NCI-H2196 treated with DMSO at 0.1 percent for 48 hours (cell line): ENCODE results near the gene POMT2.
A peak's percentile ranks its signal among the peaks of the same experiment; 100 is the strongest.
"Not testable (repeated sequence)": the region's sequence is repeated elsewhere in the genome, so short reads cannot be mapped to it uniquely, and the experiment has no call there.

ENCODE experiments used
- DNase-seq: peaks from one replicate; lab custom pipeline; 2025; ENCODE audit not compliant: unreplicated experiment; lab: John Stamatoyannopoulos, UW

The POMT2 gene

DNA sequence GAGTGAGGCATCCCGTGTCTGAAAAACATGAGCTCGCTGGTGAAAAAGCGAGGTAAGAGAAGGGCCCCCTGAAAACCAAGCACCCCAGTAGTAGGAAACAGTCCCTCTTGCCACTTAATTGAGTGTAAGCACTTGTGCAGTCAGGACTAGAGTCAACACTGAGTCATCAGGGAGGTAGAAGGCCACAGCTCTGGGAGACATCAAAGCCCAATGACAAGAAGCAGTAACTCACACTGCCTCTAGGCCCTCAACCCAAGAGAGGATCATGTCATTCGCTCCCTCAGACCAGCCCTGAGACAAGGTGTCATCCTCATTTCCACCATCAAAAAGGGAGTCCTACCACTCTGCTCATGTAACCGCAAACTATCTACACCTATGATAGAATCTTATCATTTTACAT, 17.8 kb downstream of the POMT2 start:
- DNase-seq: no peak

DNA sequence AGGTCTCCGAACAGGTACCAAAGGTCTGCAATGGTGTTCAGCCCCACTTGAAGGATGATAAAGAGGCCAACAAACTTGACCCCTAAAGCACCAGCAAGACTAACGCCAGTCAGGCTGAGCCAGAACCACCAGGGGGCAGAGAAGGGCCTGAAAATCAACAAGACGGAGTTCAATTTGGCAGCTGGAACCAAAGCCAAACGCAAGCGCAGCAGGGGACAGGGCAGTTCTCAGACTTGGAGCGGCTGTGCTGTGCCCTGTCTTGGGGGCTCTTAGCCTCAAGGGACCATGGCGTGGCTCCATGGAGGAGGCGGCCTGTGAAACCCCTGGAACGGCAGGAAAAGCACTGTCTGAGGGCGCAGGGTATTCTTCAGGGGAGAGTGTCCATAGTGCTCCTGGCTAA, 19.6 kb downstream of the POMT2 start:
- DNase-seq: peak; percentile 44

DNA sequence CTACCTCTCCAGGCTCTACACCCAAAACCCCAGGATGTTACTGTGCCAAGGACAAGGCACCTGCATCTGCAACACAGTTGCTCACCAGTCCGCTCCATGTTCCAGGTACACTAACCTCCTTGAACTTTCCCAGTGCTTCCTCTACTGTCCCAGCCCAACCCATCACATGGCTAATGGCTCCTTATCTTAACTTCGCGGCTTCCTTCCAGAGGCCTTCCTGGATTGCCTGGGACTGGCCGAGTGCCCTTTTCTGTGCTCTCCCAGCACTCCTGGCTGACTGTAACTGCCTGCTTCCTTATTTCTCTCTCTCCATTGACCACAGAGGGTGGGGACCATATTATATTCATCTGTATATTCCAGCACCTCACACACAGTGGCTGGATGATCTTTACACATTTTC, 20.9 kb downstream of the POMT2 start:
- DNase-seq: no peak

DNA sequence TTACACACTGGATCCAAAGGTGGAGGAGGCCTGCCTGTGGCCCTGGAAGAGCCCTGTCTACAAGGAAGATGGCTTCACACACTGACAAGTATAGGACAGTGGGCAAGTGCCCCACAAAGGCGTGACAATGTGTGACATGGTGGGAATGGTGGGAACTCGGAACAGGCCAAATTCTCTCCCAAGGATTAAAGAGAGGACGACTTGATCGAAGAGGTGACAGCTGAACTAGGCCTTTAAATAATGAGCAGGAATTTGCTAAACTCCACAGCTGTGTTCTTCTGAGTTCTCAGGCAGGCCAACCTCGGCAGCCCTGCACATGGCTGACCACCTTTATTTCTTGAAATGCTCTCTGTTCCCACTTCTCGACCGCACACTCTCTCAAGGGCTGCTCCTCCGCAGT, 23.8 kb downstream of the POMT2 start:
- no peak for DNase-seq

DNA sequence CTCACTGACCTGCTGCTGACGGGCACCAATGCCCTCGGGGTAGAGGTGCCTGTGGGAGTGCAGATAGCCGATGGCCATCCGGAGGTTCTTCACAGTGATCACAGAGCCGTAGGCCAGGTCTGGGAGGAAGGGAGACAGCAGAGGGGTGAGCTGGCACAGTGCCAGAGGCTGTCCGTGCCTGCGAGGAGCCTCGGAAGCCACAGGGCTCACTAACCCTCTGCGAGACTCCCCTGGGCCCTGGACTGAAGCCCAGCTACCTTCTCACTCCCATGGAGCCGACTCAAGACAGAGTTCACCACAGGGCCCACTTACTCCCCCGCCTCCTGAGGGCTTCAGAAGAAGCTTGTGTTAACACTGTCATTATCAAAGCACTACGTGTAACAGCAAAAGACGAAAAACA, 24.5 kb downstream of the POMT2 start:
- DNase-seq: no peak

DNA sequence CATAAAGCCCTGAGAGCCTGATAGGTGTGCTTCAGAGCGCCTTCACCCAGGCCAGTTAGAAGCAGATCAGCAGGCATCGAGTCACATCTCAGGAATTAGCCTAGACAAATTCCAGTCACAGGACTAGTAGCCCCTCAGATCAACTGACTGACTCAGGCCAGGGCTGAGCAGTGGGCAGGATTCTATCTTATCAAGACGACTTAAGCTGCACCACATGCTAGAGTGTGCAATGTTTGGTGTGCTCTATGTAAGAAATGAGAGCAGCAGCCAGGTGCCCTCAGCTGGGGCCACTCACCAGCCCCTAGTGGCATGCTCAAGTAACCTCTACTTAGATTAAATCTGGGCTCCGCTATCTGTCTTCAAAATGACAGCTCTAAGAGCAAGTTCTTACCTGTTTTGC, 30.0 kb downstream of the POMT2 start:
- no peak for DNase-seq

DNA sequence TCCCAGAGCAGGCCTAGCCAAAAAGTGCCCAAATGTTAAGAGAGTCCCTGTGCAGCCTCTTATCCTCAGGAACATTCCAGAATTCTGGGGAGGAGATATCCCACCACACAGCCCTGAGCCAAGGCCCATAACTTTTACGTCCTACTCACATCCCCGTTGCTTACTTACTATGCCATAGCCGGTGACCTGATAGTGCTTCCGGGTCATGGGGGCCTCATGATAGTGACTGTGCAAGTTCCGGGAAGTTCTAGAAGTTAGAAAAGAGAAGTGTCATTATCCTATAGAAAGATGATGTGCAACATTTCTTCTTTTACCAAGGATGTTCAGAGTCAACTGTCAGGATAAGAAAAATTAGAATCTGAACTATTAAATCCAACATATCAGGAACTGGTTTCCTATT, 34.1 kb downstream of the POMT2 start:
- DNase-seq: no peak

DNA sequence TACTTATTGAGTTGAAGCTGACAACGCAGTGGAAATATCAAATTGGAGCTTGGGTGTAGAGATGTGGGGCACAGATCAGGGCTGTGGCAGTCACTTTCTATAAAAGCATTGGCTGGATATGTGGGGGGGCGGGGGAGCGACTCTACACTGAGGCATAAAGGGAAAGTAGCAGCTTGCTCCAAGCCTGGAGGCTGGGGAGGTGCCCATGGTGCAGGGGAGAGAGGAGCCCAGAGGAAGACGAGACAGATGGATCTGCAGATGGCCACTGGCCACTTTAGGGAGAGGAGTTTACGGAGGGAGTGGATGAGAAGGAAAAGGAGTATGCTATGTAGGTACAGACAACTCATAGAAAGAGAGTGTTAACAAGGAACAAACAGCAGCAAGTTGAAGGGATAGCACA, 36.2 kb downstream of the POMT2 start:
- no peak for DNase-seq

DNA sequence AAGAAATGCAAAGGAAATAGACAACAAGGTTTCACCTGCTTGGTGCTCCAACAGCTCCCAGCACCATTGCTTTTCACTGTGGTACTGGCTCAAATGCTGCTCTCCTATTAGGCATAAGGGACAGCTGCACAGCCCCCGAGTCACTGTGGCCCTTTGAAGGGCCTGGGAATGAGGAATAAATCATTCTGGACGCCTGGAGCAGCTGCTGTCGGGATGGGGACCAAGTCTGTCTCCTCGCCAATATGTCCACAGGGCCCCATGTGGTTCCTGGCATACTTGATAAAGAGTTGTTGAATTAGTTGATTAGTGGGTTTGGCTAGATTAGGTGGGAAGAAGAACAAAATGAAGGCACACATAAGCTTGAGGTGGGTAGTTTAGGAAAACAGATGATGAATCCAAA, 36.6 kb downstream of the POMT2 start:
- no peak for DNase-seq

DNA sequence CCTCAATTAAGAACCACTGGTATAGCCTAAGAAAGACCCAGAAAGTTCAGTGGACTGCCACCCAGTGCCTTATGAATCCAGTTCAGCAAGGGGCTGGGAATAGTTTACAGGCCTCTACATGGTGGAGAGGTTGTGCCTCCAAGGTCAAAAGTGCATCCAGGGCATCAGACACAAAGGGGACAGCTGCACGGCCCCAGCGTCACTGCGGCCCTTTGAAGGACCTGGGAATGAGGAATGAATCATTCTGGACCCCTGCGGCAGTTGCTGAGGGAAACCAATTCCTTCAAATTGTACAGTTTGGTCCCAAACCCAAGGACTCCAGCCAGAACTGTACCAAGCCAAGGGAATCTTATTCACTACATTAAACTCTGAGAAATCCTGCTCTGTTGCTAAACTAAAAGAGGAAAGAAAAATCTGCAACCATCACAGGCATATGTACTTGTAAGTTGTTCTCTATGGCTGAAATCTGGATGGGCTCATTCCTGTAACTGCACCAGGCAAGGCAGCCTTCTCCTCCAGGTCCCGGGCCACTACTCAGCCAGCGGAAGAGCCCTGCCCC, 38.8 kb downstream of the POMT2 start:
- no peak for DNase-seq

DNA sequence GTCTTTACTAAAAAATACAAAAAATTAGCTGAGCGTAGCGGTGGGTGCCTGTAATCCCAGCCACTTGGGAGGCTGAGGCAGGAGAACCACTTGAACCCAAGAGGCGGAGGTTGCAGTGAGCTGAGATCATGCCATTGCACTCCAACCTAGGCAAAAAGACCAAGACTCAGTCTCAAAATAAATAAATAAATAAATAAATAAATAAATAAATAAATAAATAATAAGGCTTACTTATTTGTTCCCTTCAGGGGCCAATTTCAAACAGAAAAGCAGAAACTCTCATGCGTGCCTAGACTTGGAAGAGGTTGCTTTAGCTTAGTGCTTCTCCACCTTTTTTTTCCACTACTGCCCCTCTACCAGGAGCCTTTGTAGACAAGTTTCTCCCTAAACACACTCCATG, 39.8 kb downstream of the POMT2 start:
- not testable (repeated sequence) for DNase-seq

DNA sequence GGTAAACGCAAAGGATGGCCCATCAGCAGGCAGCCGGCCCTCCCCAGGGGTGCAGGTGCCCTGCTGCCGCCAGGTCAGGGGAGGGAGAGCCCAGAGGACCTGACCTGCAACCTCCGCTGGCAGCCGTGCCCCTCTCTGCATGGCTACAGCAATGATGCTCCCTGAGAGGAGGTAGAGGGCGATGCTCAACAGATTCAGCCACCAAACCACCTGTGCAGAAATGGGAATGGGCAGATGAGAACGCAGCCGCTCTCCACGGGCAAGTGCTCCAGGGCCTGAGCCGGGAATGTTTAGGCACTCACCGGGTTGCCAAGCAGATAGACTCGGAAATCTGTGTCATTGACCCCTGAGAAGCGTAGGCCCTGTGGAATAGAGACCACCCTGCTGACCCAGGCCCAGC, 41.0 kb downstream of the POMT2 start:
- no peak for DNase-seq

DNA sequence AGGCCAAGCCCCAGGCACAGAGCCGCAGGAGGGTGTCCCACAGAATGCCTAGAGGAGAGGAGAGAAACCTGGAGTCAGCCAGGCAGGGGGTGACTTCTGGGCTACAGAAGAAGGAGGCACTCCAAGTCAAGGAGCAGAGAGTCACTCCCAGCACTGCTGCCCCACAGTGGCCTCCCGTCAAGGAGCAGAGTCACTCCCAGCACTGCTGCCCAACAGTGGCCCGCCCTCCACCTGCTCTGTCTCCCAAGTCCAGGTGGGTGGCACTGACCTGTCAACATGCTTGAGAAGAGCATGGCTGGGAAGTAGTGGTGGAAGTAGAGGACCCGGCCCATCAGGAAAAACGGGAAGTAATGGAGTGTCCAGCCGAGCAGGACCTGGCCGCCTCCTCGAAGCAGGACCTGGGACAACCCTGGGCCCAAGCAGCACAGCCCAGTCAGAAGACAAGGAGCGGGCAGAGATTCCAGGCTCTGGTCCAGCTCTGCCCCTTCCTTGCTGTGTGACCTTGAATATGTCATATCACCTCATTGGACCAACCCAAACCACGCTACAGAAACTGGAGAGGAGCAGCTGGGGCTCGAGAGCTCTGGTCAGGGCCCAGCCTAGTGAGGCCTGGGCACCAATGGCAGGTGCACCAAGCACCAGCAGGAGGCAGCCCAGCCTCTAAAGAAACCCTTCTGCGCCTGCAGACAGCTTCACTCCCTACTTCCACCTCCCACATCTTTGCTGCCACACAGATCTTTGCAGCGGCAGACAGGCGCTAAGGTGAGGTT, 42.0 kb downstream of the POMT2 start:
- DNase-seq: no peak

DNA sequence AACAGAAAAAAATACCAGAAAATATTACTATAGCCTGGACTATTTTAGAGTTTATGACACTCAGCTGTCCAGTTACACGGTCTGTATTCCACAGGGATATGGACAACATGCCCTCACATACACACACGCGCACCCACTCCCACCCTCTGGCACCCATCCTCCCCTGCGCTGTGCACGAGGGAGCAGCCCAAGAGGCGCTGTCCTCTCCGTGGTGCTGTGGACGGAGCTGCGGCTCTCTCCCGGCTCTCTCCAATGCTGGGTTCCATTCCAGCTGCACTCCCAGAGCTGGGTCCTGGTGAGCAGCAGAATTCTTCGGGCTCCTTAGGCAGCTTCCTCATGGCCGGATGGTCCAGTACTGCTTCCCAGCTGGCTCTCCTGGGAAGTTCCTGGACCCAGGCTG, 43.7 kb downstream of the POMT2 start:
- no peak for DNase-seq

DNA sequence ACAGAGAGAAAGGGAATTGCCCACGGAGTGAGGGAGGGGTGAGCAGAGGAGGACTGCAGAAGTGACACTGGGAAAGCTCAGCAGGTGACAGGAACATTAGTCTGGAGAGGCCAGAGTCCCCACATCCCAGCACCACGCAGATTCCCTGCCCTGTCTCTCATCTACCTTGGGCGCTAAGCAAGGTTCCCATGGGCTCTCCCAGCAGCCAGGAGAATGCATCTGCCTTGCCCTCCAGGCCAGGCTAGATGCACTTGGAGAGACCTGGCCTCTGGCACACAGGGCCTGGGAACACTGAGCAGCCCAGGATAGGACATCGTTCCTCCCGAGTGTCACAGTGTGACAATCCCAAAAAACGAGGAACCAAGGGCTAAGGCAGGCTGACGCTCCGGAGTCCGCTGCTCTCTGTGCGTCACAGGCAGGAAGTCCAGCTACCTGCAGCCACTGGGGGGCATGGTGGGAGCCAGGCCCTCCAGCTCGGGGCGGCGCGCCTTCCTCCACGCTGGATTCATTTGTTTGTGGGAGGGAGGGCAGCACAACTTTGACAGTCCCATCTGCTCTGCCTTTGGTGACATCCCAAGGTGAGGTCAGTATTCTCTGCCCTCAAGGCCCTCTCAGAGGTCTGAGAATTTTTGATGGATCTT, 44.3 kb downstream of the POMT2 start:
- DNase-seq: no peak

DNA sequence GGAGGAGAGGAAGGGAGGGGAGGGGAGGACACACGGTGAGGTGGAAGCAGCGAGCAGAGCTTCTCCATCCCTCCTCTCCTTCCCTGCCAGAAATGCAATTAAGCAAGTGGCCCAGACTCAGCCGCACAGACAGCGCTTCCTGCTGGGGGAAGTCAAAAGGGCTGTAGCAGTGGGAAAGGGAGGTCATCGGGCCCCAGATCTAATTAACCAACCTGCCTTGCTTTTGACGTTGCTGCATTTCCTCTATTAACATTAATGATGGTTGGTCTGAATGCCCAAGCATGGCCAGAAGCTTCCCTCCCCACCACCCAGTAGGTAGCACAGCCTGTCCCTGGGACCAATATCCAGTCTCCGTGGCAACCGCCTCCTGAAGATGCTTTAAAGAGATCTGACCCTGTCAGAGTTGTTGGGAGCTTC, 45.1 kb downstream of the POMT2 start:
- DNase-seq: no peak

DNA sequence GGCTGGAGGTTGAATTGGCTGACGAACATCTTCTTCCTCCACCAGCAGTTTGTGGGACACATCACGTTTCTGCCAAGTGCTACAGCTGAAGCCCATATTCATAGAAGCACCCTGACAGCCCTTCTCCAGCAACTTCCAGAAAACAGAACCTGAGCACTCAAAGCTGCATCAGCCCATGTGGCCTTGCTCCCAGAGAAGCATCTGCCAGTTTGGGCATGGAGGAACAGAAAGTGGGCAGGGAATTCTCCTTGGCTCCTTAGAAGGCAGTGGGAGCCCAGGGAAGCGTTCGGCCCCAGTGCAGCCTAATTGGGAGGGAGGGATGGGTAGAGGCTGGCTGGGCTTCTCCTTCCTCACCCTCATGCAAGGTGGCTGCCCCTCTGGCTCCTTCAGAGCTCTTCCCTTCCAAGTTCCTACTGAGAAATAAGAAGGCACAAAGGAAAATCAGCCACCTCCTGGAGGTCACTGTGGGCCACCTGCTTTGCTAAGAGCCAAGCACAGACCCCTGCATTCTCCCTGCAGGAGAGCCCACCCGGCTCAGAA, 45.6 kb downstream of the POMT2 start:
- no peak for DNase-seq

DNA sequence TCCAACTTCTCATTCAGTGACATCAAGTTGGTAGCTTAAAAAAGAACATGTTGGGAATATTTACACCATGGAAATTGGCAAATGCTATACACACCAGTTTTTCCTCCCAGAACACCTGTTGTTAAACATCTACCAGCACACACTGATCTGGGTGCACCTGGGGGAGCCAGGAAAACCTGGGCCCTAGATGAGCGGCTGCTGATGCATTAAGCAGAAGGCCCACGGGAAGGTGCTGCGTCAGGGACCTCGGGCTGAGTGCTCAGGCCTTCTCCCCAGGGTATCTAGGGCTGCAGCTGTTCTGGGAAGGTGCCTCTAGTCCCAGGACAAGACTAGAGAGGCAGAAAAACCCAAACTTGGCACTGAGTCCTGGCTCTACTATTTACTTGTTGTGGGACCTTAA, 46.9 kb downstream of the POMT2 start:
- no peak for DNase-seq

DNA sequence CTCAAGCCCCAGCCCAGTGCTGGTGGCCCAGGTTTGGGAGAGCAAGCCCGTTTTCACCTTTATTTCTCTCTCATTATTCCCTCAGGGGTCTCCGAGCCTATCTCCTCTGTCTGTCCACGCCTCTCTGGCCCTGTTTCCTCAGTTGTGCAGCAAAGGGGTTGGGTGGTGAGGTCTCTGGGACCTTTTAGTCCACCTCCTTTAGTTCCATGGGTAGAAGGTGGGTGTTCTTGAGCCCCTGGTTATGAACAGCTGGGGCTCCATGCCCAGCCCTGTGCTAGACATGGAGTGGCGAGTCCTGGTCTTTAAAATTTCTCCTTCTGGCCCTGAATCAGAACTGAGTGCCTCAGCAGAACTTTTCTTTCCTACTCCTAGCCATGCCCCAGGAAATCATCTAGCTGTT, 48.4 kb downstream of the POMT2 start:
- no peak for DNase-seq

DNA sequence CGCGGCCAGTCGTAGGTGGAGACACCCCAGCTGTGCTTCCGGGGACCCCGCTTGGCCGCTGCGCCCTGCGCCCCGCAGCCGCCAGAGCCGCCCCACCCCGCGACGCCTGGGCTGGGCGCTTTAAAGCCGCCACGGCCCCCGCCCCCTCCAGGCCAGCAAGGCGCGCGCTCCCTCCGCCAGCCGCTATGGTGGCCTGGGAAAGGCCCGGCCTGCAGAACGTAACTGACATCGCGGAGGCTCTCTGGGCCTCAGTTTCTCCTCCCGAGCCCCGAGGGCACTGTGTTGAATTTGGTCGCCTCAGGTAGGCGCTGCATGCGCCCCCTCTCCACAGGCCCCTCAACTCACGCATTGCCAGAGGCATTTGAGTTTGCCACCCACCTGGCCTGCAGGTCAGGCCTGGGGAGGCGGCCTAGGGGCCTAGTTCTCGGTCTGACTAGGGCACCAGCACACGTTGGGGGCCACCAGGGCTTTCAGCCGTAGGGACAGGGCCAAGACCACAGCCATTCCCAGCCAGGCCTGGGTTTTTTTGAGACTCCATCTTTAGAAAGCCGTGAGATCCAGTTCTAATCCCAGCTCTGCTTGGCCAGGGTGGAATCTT, 49.5 kb downstream of the POMT2 start, which contains the start of gene NGB:
TSS of gene NGB (minus strand) at position 94 of the 598 bp plus-strand sequence. CDS start 269 bp downstream, outside the sequence.
- no peak for DNase-seq

DNA sequence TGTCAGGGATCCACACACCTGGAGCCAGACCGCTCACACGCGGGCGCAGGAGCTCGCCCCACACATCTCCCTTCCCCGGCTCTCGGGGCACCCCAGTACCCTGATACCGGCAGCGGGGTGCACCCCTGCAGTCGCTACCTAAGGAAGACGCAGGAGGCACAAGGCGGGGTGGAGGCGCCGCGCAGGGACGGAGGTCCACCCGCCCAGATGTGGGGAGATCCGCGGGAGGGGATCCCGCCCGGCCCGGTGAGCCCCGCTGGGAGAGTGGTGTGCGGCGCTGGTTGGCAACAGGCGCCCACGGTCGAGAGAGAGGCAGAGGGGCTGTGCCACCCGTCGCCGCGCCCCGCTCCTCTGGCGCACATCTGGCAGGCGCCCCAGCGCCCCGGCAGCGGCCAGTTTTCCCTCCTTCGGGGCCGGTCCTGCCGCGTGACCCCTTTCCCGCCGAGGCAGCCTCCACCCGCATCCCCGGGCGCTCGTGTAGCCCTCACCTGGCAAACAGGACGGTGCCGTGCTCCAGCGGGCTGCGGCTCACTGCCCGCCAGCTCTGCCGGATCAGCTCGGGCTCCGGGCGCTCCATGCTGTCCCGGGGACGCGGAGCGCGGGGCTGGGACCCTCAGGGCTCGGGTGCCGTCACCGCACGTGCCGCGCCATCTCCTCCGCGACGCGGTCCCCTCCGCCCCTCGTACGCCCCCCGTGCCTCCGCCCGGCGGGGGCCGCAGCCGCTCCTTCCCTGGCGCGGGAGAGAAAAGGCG, 50.1 kb downstream of the POMT2 start:
- no peak for DNase-seq
